NAMALWA (cell line): ENCODE measurements around the gene SLC2A14.
"Not testable (repeated sequence)": the region's sequence is repeated elsewhere in the genome, so short reads cannot be mapped to it uniquely, and the experiment has no call there.

ENCODE experiments used
- DNase-seq: peaks from one replicate; pipeline ENCODE4 v3.0.0-alpha.2; 2015; ENCODE audit warnings: low spot score

Gene SLC2A14

GRCh38 chr12:7869137-7869536 is 3.6 kb downstream of the SLC2A14 start:
- no peak for DNase-seq

- DNase-seq = no peak
Measured at GRCh38 chr12:7868391-7868790, 4.3 kb downstream of the SLC2A14 start.

- DNase-seq = no peak
Measured at GRCh38 chr12:7864601-7865150, 8.0 kb downstream of the SLC2A14 start.

DNA sequence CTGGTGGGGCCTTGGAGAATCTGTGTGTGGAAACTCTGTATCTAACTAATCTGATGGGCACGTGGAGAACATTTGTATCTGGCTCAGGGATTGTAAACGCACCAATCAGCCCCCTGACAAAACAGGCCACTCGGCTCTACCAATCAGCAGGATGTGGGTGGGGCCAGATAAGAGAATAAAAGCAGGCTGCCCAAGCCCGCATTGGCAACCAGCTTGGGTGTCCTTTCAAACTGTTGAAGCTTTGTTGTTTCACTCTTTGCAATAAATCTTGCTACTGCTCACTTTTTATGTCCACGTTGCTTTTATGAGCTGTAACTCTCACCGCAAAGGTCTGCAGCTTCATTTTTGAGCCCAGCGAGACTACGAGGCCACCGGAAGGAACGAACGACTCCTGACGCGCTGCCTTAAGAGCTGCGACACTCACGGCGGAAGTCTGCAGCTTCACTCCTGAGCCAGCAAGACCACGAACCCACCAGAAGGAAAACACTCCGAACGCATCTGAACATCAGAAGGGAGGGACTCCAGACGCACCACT is 9.8 kb downstream of the SLC2A14 start:
- not testable (repeated sequence) for DNase-seq

DNA sequence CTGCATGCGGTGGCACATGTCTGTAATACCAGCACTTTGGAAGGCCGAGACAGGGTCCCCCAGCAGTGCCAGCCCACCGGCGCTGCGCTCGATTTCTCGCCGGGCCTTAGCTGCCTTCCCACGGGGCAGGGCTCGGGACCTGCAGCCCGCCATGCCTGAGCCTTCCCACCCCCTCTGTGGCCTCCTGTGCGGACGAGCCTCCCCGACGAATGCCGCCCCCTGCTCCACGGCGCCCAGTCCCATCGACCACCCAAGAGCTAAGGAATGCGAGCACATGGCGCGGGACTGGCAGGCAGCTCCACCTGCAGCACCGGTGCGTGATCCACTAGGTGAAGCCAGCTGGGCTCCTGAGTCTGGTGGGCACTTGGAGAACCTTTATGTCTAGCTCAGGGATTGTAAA is 10.4 kb downstream of the SLC2A14 start:
- not testable (repeated sequence) for DNase-seq

DNA sequence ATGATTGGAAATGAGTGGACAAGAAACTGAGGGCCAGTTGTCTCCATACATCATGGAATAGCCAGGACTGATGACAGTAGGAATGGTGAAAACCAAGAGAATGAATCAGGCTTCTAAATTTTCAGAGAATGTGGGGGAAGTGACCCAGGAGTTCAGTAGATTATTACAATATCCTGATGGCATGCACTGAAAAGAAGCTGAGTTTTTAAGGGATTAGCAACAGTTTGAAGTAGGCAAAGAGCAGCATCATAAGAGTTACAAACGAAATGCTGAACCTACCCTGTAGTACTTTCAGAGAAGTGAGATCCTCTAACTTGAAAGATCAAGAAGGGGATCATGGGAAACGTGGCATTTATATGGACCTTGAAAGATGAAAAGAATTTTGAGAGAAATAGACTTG is 13.2 kb downstream of the SLC2A14 start:
- no peak for DNase-seq

- DNase-seq = no peak
Measured at GRCh38 chr12:7857971-7858370, 14.7 kb downstream of the SLC2A14 start.

DNA sequence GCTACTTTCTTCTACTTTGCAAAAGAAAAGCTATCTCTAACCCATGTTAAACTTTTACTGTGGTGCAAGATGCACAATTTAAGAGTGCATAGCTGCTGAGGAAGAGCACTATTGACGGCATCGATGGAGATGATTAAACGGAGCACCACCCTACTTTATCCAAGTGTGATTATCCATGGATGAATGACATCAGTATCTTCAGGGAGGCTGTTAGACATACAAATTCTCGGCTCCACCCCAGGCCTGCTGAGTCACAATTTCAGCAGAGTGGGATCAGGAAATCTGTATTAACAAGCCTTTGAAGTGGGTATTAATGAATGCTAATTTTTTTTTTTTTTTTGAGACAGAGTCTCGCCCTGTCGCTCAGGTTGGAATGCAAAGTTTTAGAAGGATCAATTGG is 16.2 kb downstream of the SLC2A14 start:
- DNase-seq = no peak

DNA sequence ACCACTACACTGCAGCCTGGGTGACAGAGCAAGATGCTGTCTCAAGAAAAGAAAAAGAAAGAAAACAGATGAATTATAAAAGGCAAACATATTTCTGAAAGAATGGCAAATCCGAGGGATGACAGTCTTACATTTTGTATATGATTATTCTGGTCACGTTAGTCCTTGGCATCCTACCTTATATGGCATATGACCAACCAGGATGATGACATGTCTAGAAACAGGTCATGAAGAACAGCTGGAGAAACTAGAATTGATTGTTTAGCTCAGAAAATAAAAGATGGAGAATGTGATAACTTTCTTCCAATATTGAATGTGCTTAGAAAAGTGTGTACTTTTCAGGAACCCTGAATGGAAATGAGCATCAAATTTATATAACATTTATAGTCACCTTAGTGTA is 19.2 kb downstream of the SLC2A14 start:
- DNase-seq = no peak

DNA sequence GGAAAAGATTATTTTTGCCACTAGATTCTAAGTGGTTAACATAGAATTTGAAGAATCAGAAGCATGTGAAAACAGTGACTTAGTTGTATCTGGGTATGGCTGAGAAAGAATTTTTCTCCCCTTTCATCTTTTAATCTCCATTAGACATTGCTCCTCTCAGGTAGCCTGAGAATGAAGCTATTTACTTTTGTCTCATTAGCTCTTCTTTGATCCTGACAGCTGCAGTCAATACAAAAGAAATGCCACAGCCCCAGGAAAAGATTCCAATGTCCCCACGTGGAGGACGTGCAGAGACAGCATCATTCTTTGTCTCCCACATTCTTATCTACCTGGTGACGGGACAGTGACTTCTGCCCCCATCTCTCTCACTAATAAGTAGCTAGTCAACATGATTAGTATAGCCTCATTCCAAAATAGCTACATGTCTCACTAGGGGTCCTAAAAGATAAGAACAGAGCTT is 21.1 kb downstream of the SLC2A14 start:
- not testable (repeated sequence) for DNase-seq

DNA sequence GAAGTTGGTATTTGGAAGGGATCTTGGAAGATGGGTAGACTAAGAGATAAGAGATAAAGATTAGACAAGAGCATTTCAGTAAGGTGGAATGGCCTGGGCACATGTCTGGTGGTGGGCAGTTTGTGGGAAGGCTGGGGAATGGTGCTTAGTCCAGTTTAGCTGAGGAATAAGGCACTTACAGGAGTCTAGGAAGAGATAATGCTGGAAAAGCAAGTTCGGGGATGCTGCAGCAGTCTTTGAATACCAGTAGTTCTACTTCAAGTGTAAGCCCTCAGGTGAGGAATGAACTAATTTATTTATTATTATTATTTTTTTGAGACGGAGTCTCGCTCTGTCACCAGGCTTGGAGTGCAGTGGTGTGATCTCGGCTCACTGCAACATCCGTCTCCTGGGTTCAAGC is 22.6 kb downstream of the SLC2A14 start:
- not testable (repeated sequence) for DNase-seq

DNA sequence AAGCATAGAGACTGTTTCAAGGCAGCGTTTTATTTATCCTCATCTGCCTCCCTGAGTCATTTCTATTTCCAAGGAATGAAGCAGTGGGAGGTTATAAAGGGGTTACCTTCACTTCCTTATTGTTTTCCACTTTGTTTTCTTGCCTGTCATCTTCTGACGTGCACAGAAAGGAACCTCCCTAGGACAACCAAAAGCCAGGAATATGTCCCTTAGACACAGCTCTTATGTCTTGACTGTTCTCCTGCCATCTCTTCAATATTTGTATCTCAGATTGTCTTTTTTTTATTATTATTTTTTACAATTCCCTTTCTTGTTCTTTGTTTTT is 24.7 kb downstream of the SLC2A14 start:
- not testable (repeated sequence) for DNase-seq

- peak; percentile 7 for DNase-seq
Measured at GRCh38 chr12:7847226-7848097, 25.3 kb downstream of the SLC2A14 start.

DNA sequence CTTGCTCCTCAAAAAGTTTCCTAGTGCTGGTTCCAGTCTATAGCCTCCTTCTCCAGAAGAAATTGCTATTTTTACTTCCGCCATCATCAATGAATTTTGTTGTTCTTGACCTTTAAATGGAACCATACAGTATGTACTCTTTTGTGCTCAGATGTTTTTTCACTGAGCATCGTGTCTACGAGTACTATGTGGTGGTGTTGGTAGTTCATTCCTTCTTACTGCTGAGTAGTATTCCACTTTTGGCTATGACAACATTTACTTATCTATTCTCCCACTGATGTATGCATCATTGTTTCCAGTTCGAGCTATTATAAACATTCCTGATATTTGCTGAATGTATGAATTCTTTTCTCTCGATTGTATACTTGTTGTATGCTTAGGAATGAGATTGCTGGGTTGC is 28.6 kb downstream of the SLC2A14 start:
- no peak for DNase-seq

DNA sequence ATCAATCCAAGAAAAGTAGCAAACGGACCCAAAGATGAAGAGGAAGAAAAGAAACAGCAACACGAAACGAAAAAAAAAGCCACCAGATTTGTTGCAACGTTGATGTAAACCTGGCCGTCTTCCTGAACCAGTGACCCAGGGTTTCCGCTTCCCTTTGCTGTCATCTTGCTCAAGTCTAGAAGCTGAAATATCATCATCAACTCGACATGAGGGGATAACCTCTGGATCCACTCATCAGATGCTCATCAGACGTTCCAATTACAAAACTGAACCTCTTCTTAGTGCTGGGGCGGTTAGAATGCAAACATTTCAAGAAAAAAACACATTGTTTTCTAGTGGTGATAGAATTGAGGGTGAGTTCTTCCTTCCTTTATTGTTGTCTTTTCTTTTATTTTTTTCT is 29.1 kb downstream of the SLC2A14 start:
- not testable (repeated sequence) for DNase-seq

- not testable (repeated sequence) for DNase-seq
Measured at GRCh38 chr12:7843149-7843548, 29.6 kb downstream of the SLC2A14 start.

DNA sequence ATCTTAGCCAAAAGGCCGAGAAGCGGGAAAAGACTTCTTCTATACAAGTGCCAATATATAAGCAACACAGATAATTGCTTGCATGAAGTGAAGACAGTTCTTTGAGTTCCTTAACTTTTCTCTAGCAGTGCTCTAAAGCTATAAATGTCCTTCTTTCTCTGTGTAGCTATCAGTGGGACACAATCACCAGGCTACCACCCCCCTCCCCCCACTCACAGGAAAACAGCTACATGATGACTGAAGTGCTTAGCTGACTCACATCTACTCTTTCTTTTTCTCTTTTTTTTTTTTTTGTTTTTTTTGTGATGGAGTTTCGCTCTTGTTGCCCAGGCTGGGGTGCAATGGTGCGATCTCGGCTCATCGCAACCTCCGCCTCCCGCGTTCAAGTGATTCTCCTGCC is 30.3 kb downstream of the SLC2A14 start:
- DNase-seq = not testable (repeated sequence)

- not testable (repeated sequence) for DNase-seq
Measured at GRCh38 chr12:7839848-7840247, 32.9 kb downstream of the SLC2A14 start.

- not testable (repeated sequence) for DNase-seq
Measured at GRCh38 chr12:7839226-7839625, 33.5 kb downstream of the SLC2A14 start.

DNA sequence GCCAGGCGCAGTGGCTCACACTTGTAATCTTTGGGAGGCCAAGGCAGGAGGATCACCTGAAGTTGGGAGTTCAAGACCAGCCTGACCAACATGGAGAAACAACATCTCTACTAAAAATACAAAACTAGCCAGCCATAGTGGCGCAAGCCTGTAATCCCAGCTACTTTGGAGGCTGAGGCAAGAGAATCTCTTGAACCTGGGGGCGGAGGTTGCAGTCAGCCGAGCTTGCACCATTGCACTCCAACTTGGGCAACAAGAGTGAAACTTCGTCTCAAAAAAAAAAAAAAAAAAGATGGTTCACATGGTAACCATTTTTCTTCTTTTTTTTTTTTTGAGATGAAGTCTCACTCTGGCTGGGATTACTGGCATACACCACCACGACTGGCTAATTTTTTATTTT is 35.3 kb downstream of the SLC2A14 start:
- no peak for DNase-seq

DNA sequence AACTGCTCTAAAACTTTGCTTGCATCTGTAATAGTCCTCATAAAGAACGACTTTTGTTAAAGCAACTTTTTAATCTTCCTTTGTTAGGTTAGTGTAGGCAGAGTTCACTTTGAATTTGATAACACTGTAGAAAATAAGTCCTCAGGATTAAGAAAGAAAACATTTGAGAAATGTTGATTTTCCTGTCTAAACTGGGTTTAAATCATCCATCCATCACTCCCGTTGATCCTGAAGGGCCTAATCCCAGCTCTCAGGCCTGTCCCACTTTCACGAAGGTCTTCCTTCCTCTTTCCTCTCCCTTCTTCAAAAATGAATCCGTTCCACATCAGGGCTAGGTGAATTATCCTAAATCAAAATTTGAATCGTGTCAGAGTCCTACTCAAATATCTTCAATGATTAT is 36.9 kb downstream of the SLC2A14 start:
- no peak for DNase-seq

DNA sequence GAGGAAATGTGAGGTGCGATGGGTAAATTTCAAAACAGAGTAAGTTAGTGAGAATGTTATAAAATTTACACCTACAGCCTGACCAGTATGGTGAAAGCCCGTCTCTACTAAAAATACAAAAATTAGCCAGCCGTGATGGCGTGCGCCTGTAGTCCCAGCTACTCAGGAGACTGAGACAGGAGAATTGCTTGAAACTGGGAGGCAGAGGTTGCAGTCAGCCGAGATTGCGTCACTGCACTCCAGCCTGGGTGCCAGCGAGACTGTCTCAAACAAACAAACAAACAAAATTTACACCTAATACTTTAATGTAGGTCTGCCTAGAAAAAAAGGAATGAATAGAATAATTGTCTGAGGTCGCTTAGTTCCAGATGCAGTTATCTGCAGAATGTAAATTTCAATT is 37.6 kb downstream of the SLC2A14 start:
- DNase-seq = no peak

DNA sequence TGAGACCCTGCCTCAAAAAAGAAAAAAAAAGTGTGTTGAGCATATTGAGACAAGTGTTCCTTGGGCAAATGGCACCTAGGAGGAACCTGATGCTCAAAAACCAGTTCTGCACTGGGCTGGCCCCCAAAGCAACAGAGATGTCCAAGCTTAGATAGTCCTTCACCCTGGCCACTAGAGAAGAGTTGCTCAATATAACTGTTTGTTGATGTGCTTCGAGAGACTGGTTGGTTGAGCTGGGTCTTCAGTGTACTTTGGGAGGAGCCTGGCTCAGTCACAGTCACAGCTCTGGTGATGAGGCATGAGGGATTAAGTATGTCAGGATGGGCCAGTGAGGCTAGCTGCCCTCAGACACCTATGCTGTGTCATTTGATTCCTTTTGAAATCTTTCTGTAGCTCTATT is 38.0 kb downstream of the SLC2A14 start:
- no peak for DNase-seq
